CD14-positive monocyte (primary cell): ENCODE measurements around the gene OR10H4. TPM values are rescaled to one million over a fixed set of nuclear protein-coding genes. Genes with fewer than 3 reads are reported as not detected.

Source experiments
- DNase-seq, 3 donors: peaks; one replicate each; pipeline ENCODE4 v3.0.0-alpha.2; 2011 to 2022
- H2AFZ ChIP-seq: 2 replicates; pipeline ENCODE4 v1.6.0; 2012; ENCODE audit warnings: mild to moderate bottlenecking, low read depth, low read length, inconsistent platforms; ENCODE audit not compliant: insufficient read depth, poor library complexity, severe bottlenecking
- H3K27ac ChIP-seq, 2 donors: 1 replicate in 1 of 2; 2 replicates in 1 of 2; pipeline ENCODE4 v1.5.1; 2012 to 2013; ENCODE audit warnings: low read length in 2 of 2, control low read depth in 1 of 2, inconsistent platforms in 1 of 2, low read depth in 1 of 2, mild to moderate bottlenecking in 1 of 2
- H3K27me3 ChIP-seq, 2 donors: one replicate each; pipeline versions ENCODE4 v1.6.0 to v1.6.1; 2011 to 2013; ENCODE audit warnings: low read length in 2 of 2; ENCODE audit not compliant: control insufficient read depth in 2 of 2, insufficient read depth in 2 of 2
- H3K36me3 ChIP-seq, 2 donors: replicated peaks in 1 of 2; 1 replicate in 1 of 2; 2 replicates in 1 of 2; pipeline versions ENCODE4 v1.5.1 to v1.6.1; 2012 to 2013; ENCODE audit warnings: low read length in 2 of 2, control low read depth in 1 of 2, inconsistent platforms in 1 of 2, mild to moderate bottlenecking in 1 of 2; ENCODE audit not compliant: insufficient read depth in 2 of 2, control insufficient read depth in 1 of 2
- H3K4me1 ChIP-seq, 2 donors: 1 replicate in 1 of 2; 2 replicates in 1 of 2; pipeline versions ENCODE4 v1.5.1 to v1.6.1; 2012 to 2013; ENCODE audit warnings: low read length in 2 of 2, control low read depth in 1 of 2, inconsistent platforms in 1 of 2, mild to moderate bottlenecking in 1 of 2, moderate library complexity in 1 of 2; ENCODE audit not compliant: insufficient read depth in 2 of 2, control insufficient read depth in 1 of 2
- H3K4me2 ChIP-seq: replicated peaks from 2 replicates; pipeline ENCODE3; 2012; ENCODE audit warnings: low read length, moderate library complexity, mild to moderate bottlenecking; ENCODE audit not compliant: poor library complexity, severe bottlenecking; ENCODE audit errors: extremely low read depth
- H3K4me3 ChIP-seq, 3 experiments: fragments of 200-600 bp in 1 of 3; sonication (generic) in 1 of 3; replicated peaks in 1 of 3; 1 replicate in 2 of 3; 2 replicates in 1 of 3; pipeline ENCODE4 v1.5.1; 2011 to 2013; ENCODE audit warnings: low read length in 3 of 3, mild to moderate bottlenecking in 3 of 3, control low read depth in 2 of 3, low read depth in 2 of 3, inconsistent platforms in 1 of 3, moderate library complexity in 1 of 3
- H3K79me2 ChIP-seq: 2 replicates; pipeline ENCODE4 v1.6.0; 2012; ENCODE audit warnings: mild to moderate bottlenecking, control low read depth, inconsistent platforms, low read length, moderate library complexity; ENCODE audit not compliant: insufficient read depth
- H3K9ac ChIP-seq: 2 replicates; pipeline ENCODE4 v1.6.0; 2017; ENCODE audit warnings: low read length, mild to moderate bottlenecking; ENCODE audit not compliant: insufficient read depth, poor library complexity, severe bottlenecking
- H3K9me3 ChIP-seq, 2 donors: replicated peaks in 1 of 2; 1 replicate in 1 of 2; 2 replicates in 1 of 2; pipeline versions ENCODE4 v1.5.1 to v1.6.1; 2012 to 2013; ENCODE audit warnings: low read length in 2 of 2, control low read depth in 1 of 2; ENCODE audit not compliant: control insufficient read depth in 1 of 2, insufficient read depth in 1 of 2
- H4K20me1 ChIP-seq: 2 replicates; pipeline ENCODE4 v1.6.0; 2012; ENCODE audit warnings: mild to moderate bottlenecking, low read length, control low read depth, moderate library complexity; ENCODE audit not compliant: insufficient read depth
- H3K27ac Mint-ChIP-seq, 7 donors: one replicate each; pipeline ENCODE4 v1.8.0; 2020; ENCODE audit warnings: mild to moderate bottlenecking in 7 of 7, mixed read lengths in 7 of 7, moderate library complexity in 6 of 7, inconsistent platforms in 2 of 7
- H3K27me3 Mint-ChIP-seq, 3 donors: one replicate each; pipeline ENCODE4 v1.8.0; 2021 to 2022; ENCODE audit warnings: low read depth in 3 of 3, mild to moderate bottlenecking in 3 of 3, mixed read lengths in 3 of 3, moderate library complexity in 3 of 3, inconsistent platforms in 1 of 3
- H3K36me3 Mint-ChIP-seq, 2 donors: one replicate each; pipeline ENCODE4 v1.8.0; 2020; ENCODE audit warnings: mixed read lengths in 2 of 2, inconsistent platforms in 1 of 2, mild to moderate bottlenecking in 1 of 2
- H3K4me1 Mint-ChIP-seq: one replicate; pipeline ENCODE4 v1.8.0; 2020; ENCODE audit warnings: mild to moderate bottlenecking, mixed read lengths
- H3K4me3 Mint-ChIP-seq, 2 donors: one replicate each; pipeline ENCODE4 v1.8.0; 2020; ENCODE audit warnings: mild to moderate bottlenecking in 2 of 2, mixed read lengths in 2 of 2, moderate library complexity in 1 of 2
- H3K9me3 Mint-ChIP-seq, 7 donors: one replicate each; pipeline ENCODE4 v1.8.0; 2020 to 2022; ENCODE audit warnings: mixed read lengths in 7 of 7, mild to moderate bottlenecking in 6 of 7, moderate library complexity in 6 of 7, inconsistent platforms in 2 of 7
- CTCF ChIP-seq: fragments of 200-600 bp; IDR thresholded peaks from one replicate; pipeline ENCODE4 v1.8.0; 2022; ENCODE audit warnings: antibody characterized with exemption, mild to moderate bottlenecking
- WGBS: methylation state at CpG from one replicate; pipeline ENCODE4 v1.1.5; 2013; ENCODE audit warnings: missing lambda C conversion rate; ENCODE audit not compliant: insufficient coverage; 5-methylcytosine and 5-hydroxymethylcytosine counted together
- intact Hi-C, 2 donors: fragments of 100-400 bp; cut with micrococcal nuclease; formaldehyde crosslinking; loops; one replicate each; pipeline versions ENCODE4 v1.15.0 to v1.15.1; 2023
- polyA plus RNA-seq, 3 donors: library from polyadenylated mRNA; depleted of rRNA in 1 of 3; unstranded in 2 of 3; stranded (reverse) in 1 of 3; fragments of 300-500 nt in 2 of 3; fragments of >200 nt in 1 of 3; fragmentation: Illumina TruSeq in 2 of 3; gene quantifications; 1 replicate in 2 of 3; 2 replicates in 1 of 3; pipeline ENCODE4 v1.2.3, GENCODE V29; 2012 to 2021

The OR10H4 gene
- polyA plus RNA-seq, 3 donors = not detected

DNA sequence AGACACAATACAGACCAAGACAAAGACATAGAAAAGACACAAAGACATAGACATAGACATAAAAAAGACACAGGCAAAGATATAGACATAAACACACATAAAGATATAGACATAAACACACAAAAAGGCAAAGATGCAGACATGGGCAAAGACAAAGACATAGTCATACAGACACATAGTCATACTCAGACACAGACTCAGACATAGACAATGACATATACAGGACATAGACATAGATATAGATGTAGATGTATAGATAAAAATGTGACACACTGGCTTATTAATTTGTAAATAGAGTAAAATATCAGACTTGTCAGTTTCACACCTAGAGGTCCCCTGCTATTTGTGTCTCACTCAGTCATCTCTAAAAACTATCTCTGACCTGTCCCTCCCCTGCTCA lies 42.8 kb downstream of the OR10H4 start:
- Mint-ChIP-seq H3K27me3 (peaks cover 0 to 9% (median 2%) of the 10 kb centered on the region in 3 donors), H3K36me3 (peaks cover 0 to 5% of the 10 kb centered on the region in 2 donors), H3K4me3 (no peak overlapping the region), H3K27ac (no peak overlapping the region), H3K9me3 (peaks cover 16 to 31% (median 22%) of the 10 kb centered on the region in 7 donors), H3K4me1 (peaks cover 34% of the 10 kb centered on the region)
- Histone ChIP-seq H3K4me3 (no peak overlapping the region), H4K20me1 (no peaks in the 10 kb centered on the region), H3K9ac (no peak overlapping the region), H2AFZ (no peak overlapping the region), H3K27ac (no peak overlapping the region), H3K27me3 (no peaks in the 10 kb centered on the region), H3K9me3 (peaks cover 5 to 14% of the 10 kb centered on the region in 2 donors), H3K4me2 (no peak overlapping the region), H3K4me1 (peaks cover 28 to 33% of the 10 kb centered on the region in 2 donors), H3K79me2 (no peaks in the 10 kb centered on the region), H3K36me3 (no peaks in the 10 kb centered on the region)
- intact Hi-C loops = no loop called here
- DNase-seq = no peak
- TF ChIP-seq CTCF = no peak

DNA sequence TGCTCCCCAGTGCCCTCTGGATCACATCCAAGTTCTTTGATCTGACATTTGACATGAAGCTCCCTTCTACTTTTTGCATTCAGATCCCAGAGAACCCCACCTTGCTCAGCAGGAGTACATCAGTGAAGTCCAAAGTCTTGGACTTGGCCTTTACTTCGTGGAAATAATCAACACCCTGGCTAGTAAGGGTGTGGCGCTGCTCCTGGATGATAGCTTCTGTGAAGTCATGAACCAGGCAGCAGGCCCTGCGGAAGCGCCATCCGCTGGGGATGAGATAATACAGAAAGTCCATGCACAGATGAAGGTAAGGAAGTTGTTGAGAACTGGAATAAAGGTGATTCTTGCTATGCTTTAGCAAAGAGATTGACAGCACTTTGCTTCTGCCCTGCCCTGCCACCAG lies 43.2 kb downstream of the OR10H4 start:
- no peak overlapping the region for H2AFZ ChIP-seq
- H3K9ac ChIP-seq = no peak overlapping the region
- 80% methylated on average over 5 of the region's 5 CpGs for WGBS
- peaks cover 0 to 9% (median 2%) of the 10 kb centered on the region in 3 donors for H3K27me3 Mint-ChIP-seq
- no peaks in the 10 kb centered on the region for H3K79me2 ChIP-seq
- H3K36me3 Mint-ChIP-seq = peaks cover 0 to 5% of the 10 kb centered on the region in 2 donors
- no peaks in the 10 kb centered on the region for H4K20me1 ChIP-seq
- H3K9me3 Mint-ChIP-seq = peaks cover 16 to 33% (median 22%) of the 10 kb centered on the region in 7 donors
- TF ChIP-seq CTCF = no peak
- H3K4me3 Mint-ChIP-seq = no peak overlapping the region
- H3K4me1 Mint-ChIP-seq = peaks cover 30% of the 10 kb centered on the region
- no peaks in the 10 kb centered on the region for H3K27me3 ChIP-seq
- H3K27ac Mint-ChIP-seq = peak overlapping the region in 1 of 7 donors; percentile 79
- peaks cover 24 to 29% of the 10 kb centered on the region in 2 donors for H3K4me1 ChIP-seq
- no peak overlapping the region for H3K27ac ChIP-seq
- H3K4me3 ChIP-seq = no peak overlapping the region
- no peak for DNase-seq
- no peaks in the 10 kb centered on the region for H3K36me3 ChIP-seq
- H3K9me3 ChIP-seq = peaks cover 5 to 14% of the 10 kb centered on the region in 2 donors
- no peak overlapping the region for H3K4me2 ChIP-seq
- intact Hi-C loops = no loop called here
